LNCaP clone FGC (cell line): Measurements from ENCODE around the gene PIK3R6.

Experiments used
- DNase-seq: peaks from one replicate; pipeline ENCODE4 v3.0.0-alpha.2; 2011; ENCODE audit warnings: low read depth
- H3K4me3 ChIP-seq: 2 replicates; pipeline ENCODE4 v1.5.1; 2011; ENCODE audit warnings: mild to moderate bottlenecking, low read depth, low read length, control low read depth
- CTCF ChIP-seq: IDR thresholded peaks from 2 replicates; pipeline ENCODE4 v1.5.1; 2012; ENCODE audit warnings: mild to moderate bottlenecking; ENCODE audit not compliant: control insufficient read depth, insufficient read depth; ENCODE audit errors: extremely low read depth

PIK3R6 gene

GRCh38 chr17:8849311-8850041, 18.0 kb downstream of the PIK3R6 start:
- no peak for DNase-seq
- no peak for TF ChIP-seq CTCF
- no peak overlapping the region for H3K4me3 ChIP-seq

GRCh38 chr17:8847891-8848290, 19.6 kb downstream of the PIK3R6 start:
- no peak for TF ChIP-seq CTCF
- no peak overlapping the region for H3K4me3 ChIP-seq
- no peak for DNase-seq

GRCh38 chr17:8846768-8847211, 20.7 kb downstream of the PIK3R6 start:
- TF ChIP-seq CTCF: no peak
- peak; percentile 25 for DNase-seq
- no peak overlapping the region for H3K4me3 ChIP-seq

GRCh38 chr17:8844229-8845218, 22.9 kb downstream of the PIK3R6 start:
- TF ChIP-seq CTCF: no peak
- H3K4me3 ChIP-seq: no peak overlapping the region
- no peak for DNase-seq

- no peak for TF ChIP-seq CTCF
- no peak for DNase-seq
- no peak overlapping the region for H3K4me3 ChIP-seq
Observed at GRCh38 chr17:8843344-8843743, 24.1 kb downstream of the PIK3R6 start.

GRCh38 chr17:8841844-8842243, 25.6 kb downstream of the PIK3R6 start:
- no peak for DNase-seq
- TF ChIP-seq CTCF: no peak
- no peak overlapping the region for H3K4me3 ChIP-seq
